HG02885 (cell line): ENCODE measurements around the gene AUTS2.
A peak's percentile ranks its signal among the peaks of the same experiment; 100 is the strongest.

Source experiments
- ATAC-seq: cut with Tn5 transposase; IDR thresholded peaks from one replicate; pipeline ENCODE4 v1.9.1; 2021; ENCODE audit warnings: mild to moderate bottlenecking; ENCODE audit not compliant: unreplicated experiment, poor library complexity

AUTS2 gene

GRCh38 chr7:69749994-69750393 is 151.7 kb downstream of the AUTS2 start:
- no peak for ATAC-seq

- no peak for ATAC-seq
Observed at GRCh38 chr7:69751026-69751425, 152.8 kb downstream of the AUTS2 start.

DNA sequence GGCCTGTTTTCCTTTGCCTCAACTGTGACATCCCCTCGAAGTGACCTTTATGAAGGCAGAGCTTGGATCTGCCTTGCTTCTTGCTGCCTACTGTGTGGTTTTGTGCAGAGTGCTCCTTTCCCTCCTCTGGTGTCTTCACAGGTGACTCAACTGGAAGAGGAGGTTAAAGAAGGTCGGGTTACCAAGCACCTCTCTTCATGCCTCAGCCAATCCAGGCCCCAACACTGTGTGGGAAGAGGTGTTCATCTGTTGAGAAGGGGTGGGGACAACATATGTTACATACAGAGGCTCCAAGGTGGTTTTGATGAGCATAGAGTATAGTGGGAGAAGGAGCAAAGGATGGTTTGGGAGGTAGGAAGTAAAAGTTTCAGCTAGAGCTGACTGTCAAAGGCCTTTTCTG is 155.7 kb downstream of the AUTS2 start:
- ATAC-seq: no peak

DNA sequence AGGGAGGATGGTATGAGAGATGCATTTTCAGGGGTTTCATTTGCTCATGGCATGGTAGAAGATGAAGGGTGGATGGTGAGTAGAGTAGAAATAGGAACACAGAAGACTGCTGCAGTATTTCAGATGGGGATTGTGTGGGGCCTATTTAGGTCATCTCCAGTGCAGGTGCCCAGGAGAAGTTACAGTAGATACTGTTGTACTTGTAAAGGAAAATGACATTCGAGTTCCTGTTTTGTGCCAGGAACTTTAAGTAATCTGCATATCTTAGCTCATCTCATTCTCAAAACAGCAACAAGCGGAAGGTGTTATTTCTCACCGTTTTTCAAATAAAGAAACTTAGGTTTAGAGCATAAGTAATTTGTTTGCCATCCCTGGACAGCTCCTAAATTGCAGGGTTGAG is 156.2 kb downstream of the AUTS2 start:
- ATAC-seq: no peak

DNA sequence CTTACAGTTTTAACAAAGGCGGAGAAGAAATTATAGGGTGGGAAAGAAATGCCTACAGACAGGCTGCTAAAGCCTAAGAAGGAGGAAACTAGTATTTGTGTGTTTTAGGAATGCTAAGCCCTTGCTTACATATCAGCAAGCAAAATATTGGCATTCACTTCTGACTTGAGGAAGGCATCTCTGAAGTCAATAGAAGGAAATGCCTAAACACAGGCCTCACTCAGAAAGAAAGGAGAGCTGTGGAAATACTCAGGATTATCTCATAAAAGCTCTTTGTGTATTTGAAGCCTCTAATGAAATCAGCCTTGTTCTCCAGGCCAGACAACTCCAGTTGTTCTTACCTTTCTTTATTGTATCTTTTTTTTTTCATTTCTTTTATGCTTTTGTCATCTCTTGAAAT is 158.0 kb downstream of the AUTS2 start:
- ATAC-seq: no peak

DNA sequence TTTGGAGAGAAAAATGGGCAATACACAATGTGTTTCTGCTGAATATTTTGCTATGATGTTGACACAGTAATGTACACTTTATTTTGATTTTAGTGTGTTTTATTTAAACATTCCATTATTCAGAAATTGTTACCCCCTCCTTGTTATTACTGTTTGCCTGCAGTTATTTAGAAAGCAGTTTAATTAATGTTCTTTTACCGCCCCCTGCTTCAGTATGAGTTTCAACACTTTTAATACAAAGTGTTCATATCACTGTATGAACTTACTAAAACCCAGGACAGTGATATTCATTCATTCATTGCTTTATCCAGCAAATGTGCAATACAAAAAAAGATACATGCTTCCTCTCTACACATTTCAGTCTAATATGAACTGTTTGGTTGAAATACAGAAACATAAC is 159.3 kb downstream of the AUTS2 start:
- ATAC-seq: no peak

DNA sequence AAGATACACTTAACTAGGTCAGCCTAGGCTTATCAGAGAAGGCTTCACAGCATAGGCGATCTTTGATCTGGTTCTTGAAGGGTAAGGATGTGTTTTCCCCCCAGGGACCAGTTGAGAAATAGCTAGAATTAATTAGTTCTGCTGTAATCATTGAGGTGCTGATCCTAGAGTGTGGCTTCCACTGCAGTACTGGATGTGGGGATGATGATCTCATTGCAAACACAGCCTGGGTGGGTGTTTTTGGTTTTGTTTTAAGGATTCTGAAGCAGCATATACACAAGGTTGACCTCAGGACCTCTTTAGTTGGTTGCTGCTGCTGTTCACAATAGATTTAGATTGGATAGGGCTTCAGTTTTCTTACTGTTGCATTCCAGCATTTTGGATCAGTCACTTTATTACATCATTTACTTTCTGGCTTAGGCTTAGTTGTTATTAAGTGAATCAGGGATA is 159.7 kb downstream of the AUTS2 start:
- ATAC-seq: no peak

DNA sequence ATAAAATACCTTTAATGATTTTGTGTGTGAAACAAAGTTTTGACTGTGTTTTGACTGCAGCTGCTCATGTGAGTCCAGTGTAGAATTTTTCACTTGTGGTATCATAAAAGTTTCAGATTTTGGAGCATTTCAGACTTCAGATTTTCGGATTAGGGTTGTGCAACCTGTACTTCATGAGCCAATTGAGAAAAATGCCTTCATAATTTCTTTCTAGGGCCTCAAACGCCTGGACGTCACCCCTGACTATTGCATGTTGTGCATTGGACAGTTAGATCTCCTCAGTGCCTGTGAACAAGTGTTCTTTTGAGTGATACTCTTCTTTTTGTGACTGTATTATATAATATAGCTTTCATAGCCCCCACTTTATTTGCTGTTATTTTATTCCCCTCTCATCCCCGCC is 161.1 kb downstream of the AUTS2 start:
- no peak for ATAC-seq

DNA sequence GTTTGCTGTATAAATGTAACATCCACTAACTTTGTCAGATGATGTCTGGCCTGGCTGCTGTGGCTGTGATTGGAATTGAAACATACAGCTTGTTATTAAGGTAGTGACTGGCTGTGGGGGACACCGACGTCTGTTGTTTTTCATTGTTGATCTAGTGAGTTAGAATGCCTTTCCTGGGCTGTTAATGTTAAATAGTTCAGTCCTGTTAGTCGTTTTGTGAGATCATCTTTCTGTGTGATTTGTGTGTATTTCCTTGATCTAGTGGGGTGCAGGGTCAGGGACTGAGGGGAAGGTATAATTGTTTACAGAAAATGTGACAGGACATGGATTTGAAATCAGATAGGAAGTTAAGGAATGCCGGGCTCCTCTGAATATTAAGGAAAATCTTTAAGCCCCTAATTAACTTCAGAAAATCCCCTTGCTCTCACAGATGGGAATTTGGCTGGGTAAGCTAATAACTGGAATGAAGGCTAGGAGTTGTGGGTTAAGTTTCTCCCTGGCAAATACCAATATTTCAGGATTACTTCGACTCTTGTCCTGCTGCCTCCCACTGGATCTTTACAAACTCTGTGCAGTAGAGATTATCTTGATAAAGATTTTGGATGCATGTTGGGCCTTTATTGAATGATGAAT is 163.1 kb downstream of the AUTS2 start:
- no peak for ATAC-seq

GRCh38 chr7:69762821-69763352 is 164.6 kb downstream of the AUTS2 start:
- peak; percentile 44 for ATAC-seq

DNA sequence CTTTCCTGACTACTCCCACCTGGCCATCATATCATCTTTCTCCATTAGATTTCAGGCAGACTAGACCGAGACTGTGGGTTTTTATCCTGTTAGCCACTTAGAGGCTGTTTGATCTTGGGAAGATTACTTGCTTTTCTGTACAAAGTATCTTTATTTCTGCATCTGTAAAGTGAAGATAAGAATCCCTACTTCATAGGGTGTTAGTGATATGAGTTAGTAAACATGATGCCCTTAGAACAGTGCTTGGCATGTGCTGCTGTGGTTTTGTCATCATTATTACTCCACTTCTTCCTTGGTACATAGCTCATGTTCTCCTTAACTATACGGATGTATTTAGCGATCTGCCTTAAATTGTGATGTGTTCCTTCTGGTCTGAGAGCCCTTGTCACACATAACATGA is 165.2 kb downstream of the AUTS2 start:
- ATAC-seq: no peak

DNA sequence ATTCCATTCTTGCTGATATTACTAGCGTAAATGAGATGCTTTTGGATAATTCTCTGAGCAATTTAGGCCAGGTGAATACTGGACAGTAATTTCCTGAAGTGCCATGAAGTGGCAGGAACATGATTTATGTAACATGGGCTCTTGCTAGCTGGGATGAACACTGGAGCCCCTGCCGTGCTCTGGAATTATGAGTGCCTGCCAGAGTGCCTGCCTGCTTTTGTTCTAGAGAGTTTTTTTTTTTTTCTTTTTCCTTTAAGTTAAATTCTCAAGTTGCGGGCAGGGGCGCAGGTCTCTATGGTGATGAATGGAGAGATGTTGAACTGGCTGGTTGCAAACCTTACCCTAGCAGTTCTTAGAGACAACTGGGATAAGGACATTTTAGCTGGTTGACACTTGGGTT is 165.9 kb downstream of the AUTS2 start:
- ATAC-seq: no peak

GRCh38 chr7:69764681-69765080 is 166.4 kb downstream of the AUTS2 start:
- ATAC-seq: no peak

DNA sequence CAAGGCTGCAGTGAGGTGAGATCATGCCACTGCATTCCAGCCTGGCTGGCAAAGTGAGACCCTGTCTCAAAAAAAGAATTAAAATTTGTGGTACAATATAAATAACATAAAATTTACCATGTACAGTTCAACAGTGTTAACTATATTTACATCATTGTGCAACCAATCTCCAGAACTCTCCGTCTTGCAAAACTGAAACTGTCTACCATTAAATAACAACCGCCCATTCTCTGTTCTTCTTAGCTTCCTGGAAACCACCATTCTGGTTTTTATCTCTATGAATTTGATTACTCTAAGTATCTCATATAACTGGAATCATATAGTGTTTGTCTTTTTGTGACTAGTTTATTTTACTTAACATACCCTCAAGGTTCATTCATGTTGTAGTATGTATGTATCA is 167.6 kb downstream of the AUTS2 start:
- ATAC-seq: peak; percentile 67

- ATAC-seq: no peak
Observed at GRCh38 chr7:69768986-69769595, 170.8 kb downstream of the AUTS2 start.

DNA sequence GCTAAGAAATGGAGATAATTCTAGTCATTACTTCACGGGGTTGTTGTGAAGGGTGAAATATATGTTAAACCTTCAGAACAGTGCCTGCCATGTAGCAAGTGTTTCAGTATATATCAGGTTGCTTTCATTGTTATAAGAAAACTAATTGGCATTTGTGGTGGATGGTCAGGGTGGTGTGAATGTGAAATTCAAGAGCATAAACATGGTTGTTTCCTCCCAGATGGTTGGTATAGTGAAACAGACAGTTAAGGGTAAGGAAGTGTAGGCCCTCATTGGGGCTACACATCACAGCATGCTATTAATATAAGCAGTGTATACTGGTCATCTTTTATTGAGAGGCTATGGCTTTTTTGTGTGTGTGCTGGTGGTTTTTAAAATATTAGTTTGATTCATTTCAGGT is 171.6 kb downstream of the AUTS2 start:
- no peak for ATAC-seq

DNA sequence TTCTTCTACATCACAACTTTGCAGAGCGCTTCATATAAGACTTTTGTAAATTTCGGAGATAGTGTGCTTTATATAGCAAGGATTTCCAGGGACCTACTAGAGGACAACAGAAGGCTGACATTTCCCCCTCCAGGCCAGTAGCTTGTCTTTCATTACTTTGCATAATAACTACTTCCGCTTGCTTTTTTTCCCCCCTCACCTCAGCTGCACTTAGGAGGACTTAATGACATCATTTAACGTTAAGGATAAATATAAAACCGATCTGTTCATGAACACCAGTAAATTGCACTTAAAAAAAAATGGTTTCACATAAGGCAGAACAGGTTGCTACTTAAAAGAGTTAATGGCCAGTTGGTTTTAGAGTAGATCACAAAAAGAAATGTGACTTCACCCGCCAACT is 172.3 kb downstream of the AUTS2 start:
- no peak for ATAC-seq

- ATAC-seq: no peak
Observed at GRCh38 chr7:69772718-69773436, 174.6 kb downstream of the AUTS2 start.

DNA sequence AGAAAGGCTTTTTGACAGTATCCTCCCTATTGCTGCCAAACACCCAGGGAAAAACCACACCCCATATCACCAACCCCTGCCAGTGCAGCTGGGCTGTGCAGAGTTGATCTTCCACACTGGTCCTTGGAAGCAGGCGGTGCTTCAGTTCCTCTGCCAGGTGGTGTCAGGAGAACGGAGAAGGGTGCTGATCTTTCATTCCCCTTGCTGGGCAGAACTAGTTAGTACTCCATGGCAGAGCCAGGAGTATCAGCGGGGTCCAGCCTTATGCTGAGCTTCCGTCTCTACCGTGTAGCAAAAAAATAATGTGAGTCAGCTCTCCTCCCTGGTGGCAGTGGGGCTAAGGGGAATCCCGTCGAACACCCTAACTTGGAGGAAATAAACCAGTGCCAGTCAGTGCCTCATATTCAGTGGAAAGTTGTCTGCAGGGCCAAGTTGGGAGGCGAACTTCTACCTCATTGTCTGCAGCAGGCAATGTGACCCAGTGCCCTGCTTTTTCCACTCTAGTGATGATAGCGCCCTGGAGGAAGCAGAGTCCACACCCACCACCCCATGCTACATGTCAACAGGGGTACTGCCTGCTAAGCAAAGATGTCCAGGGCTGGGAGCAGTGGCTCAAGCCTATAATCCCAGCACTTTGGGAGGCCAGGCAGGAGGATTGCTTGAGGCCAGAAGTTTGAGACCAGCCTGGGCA is 175.4 kb downstream of the AUTS2 start:
- ATAC-seq: no peak

DNA sequence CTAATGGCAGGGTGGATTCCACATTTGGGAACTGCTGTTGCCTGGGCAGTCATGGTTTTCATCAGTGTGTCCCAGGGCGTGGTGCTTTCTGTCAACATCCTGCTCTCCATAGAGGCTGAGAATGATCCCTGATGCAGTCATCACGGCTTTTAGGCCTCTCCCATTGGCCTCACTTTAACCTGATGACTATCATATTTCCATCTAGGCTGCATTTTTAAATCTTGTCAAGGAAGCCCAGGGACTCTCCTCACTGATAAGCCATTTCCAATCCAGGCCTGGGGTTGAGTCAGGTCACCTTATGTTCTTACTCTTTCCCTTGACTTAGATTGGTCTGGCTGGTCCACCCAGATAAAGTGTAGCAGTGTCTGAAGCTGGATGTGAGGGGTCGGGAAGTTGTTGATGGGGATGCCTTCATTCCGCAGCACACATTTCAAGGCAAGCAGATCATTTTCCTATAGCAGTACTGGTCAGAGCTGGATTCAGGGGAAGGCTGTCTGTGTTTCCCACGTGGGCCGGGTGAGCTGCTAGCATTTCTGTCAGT is 177.0 kb downstream of the AUTS2 start:
- ATAC-seq: no peak

DNA sequence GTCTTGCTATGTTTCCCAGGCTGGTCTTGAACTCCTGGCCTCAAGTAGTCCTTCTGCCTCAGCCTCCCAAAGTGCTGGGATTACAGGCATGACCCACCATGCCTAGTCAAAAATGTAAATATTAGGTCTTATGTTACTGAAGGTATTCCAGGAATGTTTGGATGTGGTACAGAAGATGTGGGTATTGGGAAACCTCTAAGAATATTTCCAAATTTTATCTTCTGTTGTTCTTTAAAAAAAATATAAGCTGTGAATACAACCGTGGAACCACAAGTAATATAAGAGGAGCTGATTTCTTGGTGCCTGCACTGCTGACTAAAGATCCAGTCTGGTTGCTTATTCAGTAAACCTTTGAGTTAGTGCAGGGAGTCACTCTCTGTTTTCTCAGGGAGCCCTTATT is 178.3 kb downstream of the AUTS2 start:
- no peak for ATAC-seq
